GM12874 (cell line): Measurements from ENCODE around the gene ZNF407.
A peak's percentile ranks its signal among the peaks of the same experiment; 100 is the strongest.

Experiments
- TF ChIP-seq, protein P1 (sequence below): IDR thresholded peaks from 2 replicates; pipeline ENCODE4 v1.5.1; 2011; ENCODE audit warnings: low read depth, mild to moderate bottlenecking, control low read depth, low read length, moderate library complexity; ENCODE audit not compliant: insufficient read depth

Gene ZNF407

DNA sequence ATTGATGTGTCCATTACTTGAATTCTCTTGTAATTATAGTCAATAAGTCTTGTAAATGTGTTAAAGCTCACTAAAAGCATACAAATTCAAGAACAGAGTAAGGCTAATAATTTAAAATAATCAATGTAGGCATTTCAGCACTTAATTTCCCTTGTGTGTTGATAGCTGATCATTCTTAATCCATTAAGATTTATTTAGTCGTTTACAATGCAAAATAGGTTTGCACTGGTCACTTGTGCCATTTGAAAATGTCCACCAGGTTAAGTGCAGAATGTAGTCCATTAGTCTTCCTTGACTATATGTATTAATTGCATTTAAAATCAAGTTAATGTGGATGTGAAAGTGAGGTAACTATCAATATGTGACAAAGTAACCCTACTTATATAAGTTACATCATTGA is 39.4 kb downstream of the ZNF407 start:
- TF ChIP-seq, protein P1, sequence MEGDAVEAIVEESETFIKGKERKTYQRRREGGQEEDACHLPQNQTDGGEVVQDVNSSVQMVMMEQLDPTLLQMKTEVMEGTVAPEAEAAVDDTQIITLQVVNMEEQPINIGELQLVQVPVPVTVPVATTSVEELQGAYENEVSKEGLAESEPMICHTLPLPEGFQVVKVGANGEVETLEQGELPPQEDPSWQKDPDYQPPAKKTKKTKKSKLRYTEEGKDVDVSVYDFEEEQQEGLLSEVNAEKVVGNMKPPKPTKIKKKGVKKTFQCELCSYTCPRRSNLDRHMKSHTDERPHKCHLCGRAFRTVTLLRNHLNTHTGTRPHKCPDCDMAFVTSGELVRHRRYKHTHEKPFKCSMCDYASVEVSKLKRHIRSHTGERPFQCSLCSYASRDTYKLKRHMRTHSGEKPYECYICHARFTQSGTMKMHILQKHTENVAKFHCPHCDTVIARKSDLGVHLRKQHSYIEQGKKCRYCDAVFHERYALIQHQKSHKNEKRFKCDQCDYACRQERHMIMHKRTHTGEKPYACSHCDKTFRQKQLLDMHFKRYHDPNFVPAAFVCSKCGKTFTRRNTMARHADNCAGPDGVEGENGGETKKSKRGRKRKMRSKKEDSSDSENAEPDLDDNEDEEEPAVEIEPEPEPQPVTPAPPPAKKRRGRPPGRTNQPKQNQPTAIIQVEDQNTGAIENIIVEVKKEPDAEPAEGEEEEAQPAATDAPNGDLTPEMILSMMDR: no peak

GRCh38 chr18:74638210-74638609 is 40.5 kb downstream of the ZNF407 start:
- TF ChIP-seq, protein P1: no peak

- TF ChIP-seq, protein P1: no peak
Observed at GRCh38 chr18:74644713-74645112, 47.0 kb downstream of the ZNF407 start.

GRCh38 chr18:74645679-74646078 is 48.0 kb downstream of the ZNF407 start:
- TF ChIP-seq, protein P1: no peak

GRCh38 chr18:74651327-74652128 is 53.9 kb downstream of the ZNF407 start:
- TF ChIP-seq, protein P1: no peak

DNA sequence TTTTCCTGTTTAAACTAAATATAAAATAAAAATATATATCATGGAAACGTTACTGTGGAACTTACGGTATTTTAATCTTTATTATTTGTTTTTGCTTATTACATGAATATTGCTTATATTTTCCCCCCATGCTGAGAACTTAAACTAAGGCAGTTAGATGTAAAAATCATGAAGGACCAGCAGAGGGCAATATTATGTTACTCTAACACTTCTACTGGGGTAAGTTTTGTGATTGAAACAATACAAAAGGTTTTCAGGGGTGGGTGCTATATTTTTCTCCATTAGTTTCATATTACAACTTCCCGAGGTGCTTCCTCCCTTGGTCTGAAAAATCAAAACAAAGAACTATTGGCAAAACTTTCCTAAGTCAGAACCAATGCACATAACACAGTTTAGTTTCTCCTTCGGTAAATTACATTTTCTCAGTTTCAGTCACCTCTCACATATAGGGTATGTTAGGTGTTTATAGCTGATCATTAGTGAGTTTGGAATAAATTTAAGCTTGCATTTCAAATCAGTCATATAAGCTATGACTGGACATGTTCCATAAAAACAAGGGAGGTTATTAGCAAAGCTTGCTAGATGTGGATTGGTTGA is 54.8 kb downstream of the ZNF407 start:
- TF ChIP-seq, protein P1: 0 out of 2 replicates have a peak, but pooled peaks have one; percentile 27

GRCh38 chr18:74654638-74655037 is 57.0 kb downstream of the ZNF407 start:
- TF ChIP-seq, protein P1: no peak
